Ovary (tissue), 3 donors: Measurements from ENCODE around the gene NCAPD2.

Source experiments
- EP300 ChIP-seq: sonication (generic); formaldehyde crosslinking; IDR thresholded peaks from one replicate; pipeline ENCODE4 v1.6.1; 2017; ENCODE audit warnings: antibody characterized with exemption
- POLR2A ChIP-seq: fragments of 450-650 bp; IDR thresholded peaks from one replicate; pipeline ENCODE4 v1.6.1; 2017; ENCODE audit warnings: antibody characterized with exemption, mild to moderate bottlenecking, moderate library complexity
- TF ChIP-seq, protein P1 (sequence below), 3 donors: fragments of 450-650 bp in 2 of 3; fragments of 200-600 bp in 1 of 3; IDR thresholded peaks; one replicate each; pipeline versions ENCODE4 v1.5.1 to v1.8.0; 2016 to 2022; ENCODE audit warnings: antibody characterized with exemption in 3 of 3, mild to moderate bottlenecking in 1 of 3
- donor health status: DM: no; HTN: no; CAD: no.

DNA sequence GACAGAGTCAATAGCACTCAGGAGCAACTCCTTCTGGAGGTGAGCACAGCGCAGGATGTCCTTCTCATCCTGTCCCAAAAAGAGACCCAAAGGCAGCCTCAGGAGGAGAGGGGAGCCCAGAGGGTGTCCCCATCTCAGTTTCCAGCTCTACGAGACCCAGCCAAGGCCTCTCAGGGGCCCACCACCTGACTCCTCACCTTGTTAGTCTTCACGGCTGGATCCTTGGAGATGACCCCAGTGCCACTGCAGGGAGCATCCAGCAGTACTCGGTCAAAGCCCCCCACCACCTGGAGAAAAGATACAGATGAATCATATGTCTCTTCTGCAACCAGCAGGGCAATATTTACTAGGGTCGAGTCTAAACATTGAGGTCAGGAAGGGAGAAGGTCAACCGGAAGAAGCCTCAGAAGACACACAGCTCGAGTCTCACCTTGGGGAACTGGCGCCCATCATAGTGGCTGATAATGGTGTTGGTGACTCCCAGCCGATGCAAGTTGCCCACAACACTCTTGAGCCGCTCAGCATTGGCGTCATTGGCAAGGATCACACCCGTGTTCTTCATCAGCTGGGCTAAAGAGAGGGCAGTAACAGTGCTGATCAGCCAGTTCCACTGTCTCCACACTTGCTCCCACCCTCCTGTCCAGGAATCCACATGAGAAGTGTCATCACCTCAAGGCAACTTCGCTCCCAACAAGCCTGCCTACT lies 66.8 kb downstream of the NCAPD2 start:
- TF ChIP-seq, protein P1, sequence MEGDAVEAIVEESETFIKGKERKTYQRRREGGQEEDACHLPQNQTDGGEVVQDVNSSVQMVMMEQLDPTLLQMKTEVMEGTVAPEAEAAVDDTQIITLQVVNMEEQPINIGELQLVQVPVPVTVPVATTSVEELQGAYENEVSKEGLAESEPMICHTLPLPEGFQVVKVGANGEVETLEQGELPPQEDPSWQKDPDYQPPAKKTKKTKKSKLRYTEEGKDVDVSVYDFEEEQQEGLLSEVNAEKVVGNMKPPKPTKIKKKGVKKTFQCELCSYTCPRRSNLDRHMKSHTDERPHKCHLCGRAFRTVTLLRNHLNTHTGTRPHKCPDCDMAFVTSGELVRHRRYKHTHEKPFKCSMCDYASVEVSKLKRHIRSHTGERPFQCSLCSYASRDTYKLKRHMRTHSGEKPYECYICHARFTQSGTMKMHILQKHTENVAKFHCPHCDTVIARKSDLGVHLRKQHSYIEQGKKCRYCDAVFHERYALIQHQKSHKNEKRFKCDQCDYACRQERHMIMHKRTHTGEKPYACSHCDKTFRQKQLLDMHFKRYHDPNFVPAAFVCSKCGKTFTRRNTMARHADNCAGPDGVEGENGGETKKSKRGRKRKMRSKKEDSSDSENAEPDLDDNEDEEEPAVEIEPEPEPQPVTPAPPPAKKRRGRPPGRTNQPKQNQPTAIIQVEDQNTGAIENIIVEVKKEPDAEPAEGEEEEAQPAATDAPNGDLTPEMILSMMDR (IDR thresholded peaks at IDR 0.05): no peak
- TF ChIP-seq EP300: no peak
- no peak for TF ChIP-seq POLR2A
